SU-DHL-6 (cell line): Measurements from ENCODE around the gene INO80D.
A peak's percentile ranks its signal among the peaks of the same experiment; 100 is the strongest.

Source experiments
- H2AFZ ChIP-seq: fragments of 200-600 bp; sonication (generic); 2 replicates; pipeline ENCODE4 v1.6.1; 2014; ENCODE audit warnings: low read depth, mild to moderate bottlenecking, moderate library complexity, mixed read lengths, antibody characterized with exemption, low read length; ENCODE audit not compliant: severe bottlenecking
- H3F3A ChIP-seq: fragments of 200-600 bp; shearing (Covaris generic); 2 replicates; pipeline ENCODE4 v1.6.0; 2016; ENCODE audit warnings: antibody characterized with exemption, mild to moderate bottlenecking; ENCODE audit not compliant: insufficient read depth
- H3K27ac ChIP-seq: fragments of 200-600 bp; sonication (generic); 2 replicates; pipeline ENCODE4 v1.5.1; 2016; ENCODE audit warnings: low read depth, mild to moderate bottlenecking, low read length, moderate library complexity, mixed read lengths
- H3K27me3 ChIP-seq: fragments of 200-600 bp; sonication (generic), shearing (Covaris generic); 2 replicates; pipeline ENCODE4 v1.6.0; 2014; ENCODE audit warnings: mild to moderate bottlenecking, low read length
- H3K36me3 ChIP-seq: fragments of 200-600 bp; sonication (generic); 2 replicates; pipeline ENCODE4 v1.6.1; 2014; ENCODE audit warnings: mild to moderate bottlenecking, low read length, mixed read lengths
- H3K4me2 ChIP-seq: fragments of 300-600, 200-600 bp; shearing (Covaris generic), sonication (generic); 2 replicates; pipeline ENCODE4 v1.6.0; 2014; ENCODE audit warnings: low read length, low read depth, mild to moderate bottlenecking; ENCODE audit not compliant: poor library complexity, severe bottlenecking
- H3K4me3 ChIP-seq: fragments of 200-600 bp; sonication (generic); 2 replicates; pipeline ENCODE4 v1.5.1; 2014; ENCODE audit warnings: antibody characterized with exemption, low read length, mild to moderate bottlenecking, mixed read lengths; ENCODE audit not compliant: insufficient read depth, poor library complexity, severe bottlenecking
- H3K79me2 ChIP-seq: fragments of 200-600 bp; sonication (generic); 2 replicates; pipeline ENCODE4 v1.6.1; 2014; ENCODE audit warnings: mild to moderate bottlenecking, low read length, moderate library complexity; ENCODE audit not compliant: insufficient read depth
- H3K9ac ChIP-seq: fragments of 200-600 bp; sonication (generic); 2 replicates; pipeline ENCODE4 v1.7.0; 2014; ENCODE audit warnings: mild to moderate bottlenecking, low read length
- H3K9me2 ChIP-seq: fragments of 200-600 bp; sonication (generic); replicated peaks from 2 replicates; pipeline ENCODE4 v1.6.1; 2014; ENCODE audit warnings: low read length; ENCODE audit not compliant: insufficient read depth
- H3K9me3 ChIP-seq: fragments of 200-600 bp; sonication (generic); 2 replicates; pipeline ENCODE4 v1.6.1; 2014; ENCODE audit warnings: low read length, mixed read lengths; ENCODE audit not compliant: insufficient read depth
- H4K20me1 ChIP-seq: fragments of 200-600 bp; sonication (generic); 2 replicates; pipeline ENCODE4 v1.6.1; 2014; ENCODE audit warnings: low read depth, mild to moderate bottlenecking, antibody characterized with exemption, low read length, moderate library complexity, mixed read lengths
- CTCF ChIP-seq: fragments of 200-600 bp; sonication (generic); IDR thresholded peaks from one replicate; pipeline ENCODE4 v1.5.1; 2017; ENCODE audit warnings: antibody characterized with exemption, mild to moderate bottlenecking, low read length, moderate library complexity; ENCODE audit not compliant: insufficient read depth, poor library complexity, severe bottlenecking
- EZH2phosphoT487 ChIP-seq: fragments of 200-600 bp; sonication (generic), shearing (Covaris generic); conservative IDR thresholded peaks from 2 replicates; pipeline ENCODE4 v1.6.1; 2018; ENCODE audit warnings: mild to moderate bottlenecking, antibody characterized with exemption, low read length, moderate library complexity, mixed read lengths

The INO80D gene

GRCh38 chr2:206086716-206087350 lies 859 bp upstream of the INO80D start:
- no peaks in the 10 kb centered on the region for H3K9me2 ChIP-seq
- no peaks in the 10 kb centered on the region for H3K36me3 ChIP-seq
- H3K27me3 ChIP-seq: no peaks in the 10 kb centered on the region
- H3K27ac ChIP-seq: peak overlapping the region; percentile 93
- peaks cover 57% of the 10 kb centered on the region for H3K79me2 ChIP-seq
- peak overlapping the region; percentile 91 for H3K4me3 ChIP-seq
- no peak for TF ChIP-seq CTCF
- no peak for TF ChIP-seq EZH2phosphoT487
- peak overlapping the region; percentile 96 for H3K4me2 ChIP-seq
- no peaks in the 10 kb centered on the region for H4K20me1 ChIP-seq
- H3K9ac ChIP-seq: peak overlapping the region; percentile 75
- no peaks in the 10 kb centered on the region for H3K9me3 ChIP-seq
- H2AFZ ChIP-seq: peak overlapping the region; percentile 82
- H3F3A ChIP-seq: peaks cover 19% of the 10 kb centered on the region

GRCh38 chr2:206084870-206085741 lies 868 bp downstream of the INO80D start:
- Histone ChIP-seq H3K9me2 (no peaks in the 10 kb centered on the region), H3K4me3 (peak overlapping the region; percentile 91), H3K36me3 (no peaks in the 10 kb centered on the region), H3K27me3 (no peaks in the 10 kb centered on the region), H4K20me1 (no peaks in the 10 kb centered on the region; the same call in 1 of the 2 replicates), H3K9ac (peak overlapping the region; percentile 75), H3K79me2 (peaks cover 69% of the 10 kb centered on the region), H3K4me2 (peak overlapping the region; percentile 96), H3K27ac (peak overlapping the region; percentile 93), H3K9me3 (no peaks in the 10 kb centered on the region), H2AFZ (peak overlapping the region; percentile 62), H3F3A (peaks cover 19% of the 10 kb centered on the region)
- TF ChIP-seq CTCF: no peak
- no peak for TF ChIP-seq EZH2phosphoT487

GRCh38 chr2:206084439-206084869 lies 1.5 kb downstream of the INO80D start:
- Histone ChIP-seq H3K27ac (peak overlapping the region; percentile 93), H2AFZ (peak overlapping the region; percentile 62), H3K9me2 (no peaks in the 10 kb centered on the region), H3K27me3 (no peaks in the 10 kb centered on the region), H3K79me2 (peaks cover 75% of the 10 kb centered on the region), H3K4me2 (peak overlapping the region; percentile 96), H3K36me3 (no peaks in the 10 kb centered on the region), H3K9me3 (no peaks in the 10 kb centered on the region), H3K4me3 (peak overlapping the region; percentile 91), H3K9ac (peak overlapping the region; percentile 75), H3F3A (peaks cover 19% of the 10 kb centered on the region), H4K20me1 (no peaks in the 10 kb centered on the region; the same call in 1 of the 2 replicates)
- TF ChIP-seq EZH2phosphoT487 (no peak), CTCF (no peak)
